Natural killer cell (primary cell): ENCODE results near the gene OR13H1. TPM values are rescaled to one million over a fixed set of nuclear protein-coding genes. Genes with fewer than 3 reads are reported as not detected.

Experiments
- ATAC-seq, 3 donors: fragments of 150-1000 bp in 2 of 3; fragments of 200-7000 bp in 1 of 3; cut with Tn5 transposase; 1 replicate in 1 of 3; 2 replicates in 2 of 3; pipeline ENCODE4 v1.10.0; 2021; ENCODE audit warnings: mild to moderate bottlenecking in 2 of 3, moderate library complexity in 2 of 3
- DNase-seq, 2 donors: peaks; one replicate each; pipeline versions ENCODE4 v3.0.0 to v3.0.0-alpha.2; 2013 to 2021; ENCODE audit warnings: mixed read lengths in 1 of 2
- H3K27ac ChIP-seq: one replicate; pipeline ENCODE4 v1.5.1; 2013; ENCODE audit warnings: mild to moderate bottlenecking, low read length
- H3K27me3 ChIP-seq: one replicate; pipeline ENCODE4 v1.6.1; 2013; ENCODE audit warnings: low read length; ENCODE audit not compliant: control insufficient read depth, insufficient read depth
- H3K36me3 ChIP-seq: one replicate; pipeline ENCODE4 v1.6.1; 2013; ENCODE audit warnings: low read length; ENCODE audit not compliant: control insufficient read depth, insufficient read depth
- H3K4me1 ChIP-seq: one replicate; pipeline ENCODE4 v1.6.1; 2013; ENCODE audit warnings: low read length; ENCODE audit not compliant: control insufficient read depth, insufficient read depth
- H3K4me3 ChIP-seq: one replicate; pipeline ENCODE4 v1.5.1; 2013; ENCODE audit warnings: low read length
- H3K9me3 ChIP-seq: one replicate; pipeline ENCODE4 v1.6.1; 2013; ENCODE audit warnings: low read length; ENCODE audit not compliant: control insufficient read depth, insufficient read depth
- H3K27ac Mint-ChIP-seq, 2 donors: one replicate each; pipeline ENCODE4 v1.8.0; 2022; ENCODE audit warnings: mild to moderate bottlenecking in 2 of 2, mixed read lengths in 2 of 2, moderate library complexity in 1 of 2
- H3K27me3 Mint-ChIP-seq, 2 donors: one replicate each; pipeline ENCODE4 v1.8.0; 2022; ENCODE audit warnings: low read depth in 2 of 2, mixed read lengths in 2 of 2
- H3K36me3 Mint-ChIP-seq: one replicate; pipeline ENCODE4 v1.8.0; 2022; ENCODE audit warnings: mixed read lengths
- H3K4me1 Mint-ChIP-seq, 2 donors: one replicate each; pipeline ENCODE4 v1.8.0; 2022; ENCODE audit warnings: mixed read lengths in 2 of 2
- H3K4me3 Mint-ChIP-seq: one replicate; pipeline ENCODE4 v1.8.0; 2022; ENCODE audit warnings: mild to moderate bottlenecking, moderate library complexity, mixed read lengths
- H3K9me3 Mint-ChIP-seq, 2 donors: one replicate each; pipeline ENCODE4 v1.8.0; 2022; ENCODE audit warnings: mixed read lengths in 2 of 2
- CTCF ChIP-seq: fragments of 200-600 bp; IDR thresholded peaks from one replicate; pipeline ENCODE4 v1.8.0; 2022; ENCODE audit warnings: antibody characterized with exemption
- WGBS: methylation state at CpG from one replicate; pipeline ENCODE4 v1.1.7; 2013; ENCODE audit warnings: missing lambda C conversion rate; ENCODE audit not compliant: insufficient coverage; 5-methylcytosine and 5-hydroxymethylcytosine counted together
- intact Hi-C: fragments of 100-400 bp; cut with micrococcal nuclease; formaldehyde crosslinking; loops from one replicate; pipeline ENCODE4 v1.14.2; 2022
- total RNA-seq, 4 donors: library from RNA; stranded (reverse); fragments of 120-200 nt in 1 of 4; gene quantifications; one replicate each; pipeline versions ENCODE4 v1.2.3 to v1.2.4, GENCODE V29; 2013 to 2022

Gene OR13H1
- total RNA-seq, 3 donors from 2014 or later (not counting 1 experiment from before 2014, with no cell fraction given), result not detected

- intact Hi-C loops, result no loop called here
- no peaks in the 10 kb centered on the region for H3K36me3 Mint-ChIP-seq
- Histone ChIP-seq H3K4me3 (no peak overlapping the region), H3K9me3 (no peaks in the 10 kb centered on the region), H3K4me1 (no peaks in the 10 kb centered on the region), H3K27me3 (no peaks in the 10 kb centered on the region), H3K27ac (no peak overlapping the region), H3K36me3 (no peaks in the 10 kb centered on the region)
- no peaks in the 10 kb centered on the region for H3K9me3 Mint-ChIP-seq
- ATAC-seq (no peak), DNase-seq (no peak)
- no peak overlapping the region for H3K27ac Mint-ChIP-seq
- TF ChIP-seq CTCF, result no peak
- no peak overlapping the region for H3K4me3 Mint-ChIP-seq
- H3K4me1 Mint-ChIP-seq, result no peaks in the 10 kb centered on the region
- peaks cover 5 to 24% of the 10 kb centered on the region in 2 donors for H3K27me3 Mint-ChIP-seq
- no CpG with 5 or more reads among the region's 2 CpGs for WGBS
Measured at GRCh38 chrX:131564553-131565229, 20.8 kb downstream of the OR13H1 start.

GRCh38 chrX:131565909-131566308, 22.0 kb downstream of the OR13H1 start:
- no peak for DNase-seq
- no peak overlapping the region for H3K4me3 ChIP-seq
- Mint-ChIP-seq H3K36me3 (no peaks in the 10 kb centered on the region), H3K27ac (no peak overlapping the region), H3K27me3 (peaks cover 5 to 24% of the 10 kb centered on the region in 2 donors), H3K9me3 (no peaks in the 10 kb centered on the region), H3K4me1 (no peaks in the 10 kb centered on the region), H3K4me3 (no peak overlapping the region)
- no peak for TF ChIP-seq CTCF
- H3K4me1 ChIP-seq, result no peaks in the 10 kb centered on the region
- WGBS, result 58% methylated on average over 3 of the region's 4 CpGs
- intact Hi-C loops, result no loop called here
- no peaks in the 10 kb centered on the region for H3K27me3 ChIP-seq
- H3K9me3 ChIP-seq, result no peaks in the 10 kb centered on the region
- H3K27ac ChIP-seq, result no peak overlapping the region
- ATAC-seq, result no peak
- no peaks in the 10 kb centered on the region for H3K36me3 ChIP-seq

DNA sequence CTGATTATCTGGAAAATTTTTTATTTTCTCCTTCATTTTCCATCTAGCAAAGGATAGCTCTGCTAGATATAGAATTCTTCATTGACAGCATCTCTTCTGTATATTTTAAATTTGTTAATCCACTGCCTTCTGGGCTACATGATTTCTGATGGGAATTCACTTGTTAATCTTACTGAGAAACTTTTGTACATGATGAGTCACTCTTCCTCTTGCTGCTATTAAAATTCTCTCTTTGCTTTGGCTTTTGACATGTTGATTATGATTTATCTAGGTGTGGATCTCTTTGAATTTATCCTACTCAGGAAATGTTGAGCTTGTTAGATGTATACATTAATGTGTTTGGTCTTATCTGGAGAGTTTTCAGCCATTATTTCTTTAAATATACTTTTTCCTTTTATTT, 27.5 kb downstream of the OR13H1 start:
- Histone ChIP-seq H3K36me3 (no peaks in the 10 kb centered on the region), H3K27me3 (no peaks in the 10 kb centered on the region), H3K4me1 (no peaks in the 10 kb centered on the region), H3K9me3 (no peaks in the 10 kb centered on the region), H3K27ac (no peak overlapping the region), H3K4me3 (no peak overlapping the region)
- DNase-seq (no peak), ATAC-seq (no peak)
- Mint-ChIP-seq H3K27ac (no peak overlapping the region), H3K9me3 (no peaks in the 10 kb centered on the region), H3K27me3 (peaks cover 7 to 43% of the 10 kb centered on the region in 2 donors), H3K36me3 (no peaks in the 10 kb centered on the region), H3K4me3 (no peak overlapping the region), H3K4me1 (no peaks in the 10 kb centered on the region)
- intact Hi-C loops, result no loop called here
- TF ChIP-seq CTCF, result no peak

DNA sequence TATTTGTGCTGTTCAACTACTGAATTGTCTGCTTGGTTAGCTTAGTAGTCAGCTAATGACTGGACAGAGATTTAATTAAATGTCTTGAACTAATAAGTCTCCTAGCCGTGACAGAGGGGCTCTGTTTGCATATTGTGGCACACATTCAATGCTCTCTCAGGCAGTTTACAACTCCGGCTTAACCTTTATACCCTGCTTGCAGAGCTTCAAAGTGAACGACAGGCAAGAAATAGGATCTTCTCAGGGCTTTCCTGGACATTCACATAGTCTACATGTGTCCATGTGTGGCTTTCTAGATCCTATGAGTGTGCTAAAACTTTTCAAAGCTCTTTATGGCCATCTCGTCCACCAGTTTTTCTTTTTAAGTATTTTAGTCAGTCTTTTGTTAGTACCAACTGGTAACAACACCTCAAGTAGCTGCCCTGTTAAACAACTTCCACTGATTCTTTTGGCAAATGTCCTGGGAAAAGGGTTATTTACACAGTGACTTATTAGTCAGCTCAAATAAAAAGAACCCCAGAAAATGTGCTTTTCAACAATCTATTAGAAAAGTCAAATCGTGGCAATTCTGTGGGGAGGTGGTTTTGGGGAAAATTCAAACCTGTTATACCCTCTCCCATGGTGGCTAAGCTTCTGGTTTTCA, 28.6 kb downstream of the OR13H1 start:
- Histone ChIP-seq H3K36me3 (no peaks in the 10 kb centered on the region), H3K4me1 (no peaks in the 10 kb centered on the region), H3K27ac (no peak overlapping the region), H3K4me3 (no peak overlapping the region), H3K9me3 (no peaks in the 10 kb centered on the region), H3K27me3 (no peaks in the 10 kb centered on the region)
- no peak for TF ChIP-seq CTCF
- H3K4me3 Mint-ChIP-seq, result no peak overlapping the region
- H3K27ac Mint-ChIP-seq, result no peak overlapping the region
- H3K4me1 Mint-ChIP-seq, result no peaks in the 10 kb centered on the region
- H3K9me3 Mint-ChIP-seq, result no peaks in the 10 kb centered on the region
- DNase-seq, result no peak
- H3K27me3 Mint-ChIP-seq, result peaks cover 5 to 46% of the 10 kb centered on the region in 2 donors
- no peaks in the 10 kb centered on the region for H3K36me3 Mint-ChIP-seq
- intact Hi-C loops, result no loop called here
- ATAC-seq, result no peak
- WGBS, result 62% methylated on average over 3 of the region's 5 CpGs
